Uterus (tissue), 4 donors: ENCODE results near the gene CD247. TPM values are rescaled to one million over a fixed set of nuclear protein-coding genes. Genes with fewer than 3 reads are reported as not detected.

ENCODE experiments used
- DNase-seq, 2 donors: peaks; one replicate each; pipeline ENCODE4 v3.0.0-alpha.2; 2019 to 2020
- H3K27ac ChIP-seq, 2 donors: fragments of 200-600 bp; sonication (generic); 1 replicate in 1 of 2; 2 replicates in 1 of 2; pipeline ENCODE4 v1.5.1; 2016 to 2018
- H3K27me3 ChIP-seq, 2 donors: fragments of 200-600 bp; sonication (generic); one replicate each; pipeline ENCODE4 v1.5.1; 2018 to 2019; ENCODE audit warnings: control low read depth in 1 of 2
- H3K36me3 ChIP-seq, 2 donors: fragments of 200-600 bp; sonication (generic); one replicate each; pipeline ENCODE4 v1.5.1; 2019; ENCODE audit warnings: control low read depth in 1 of 2
- H3K4me1 ChIP-seq, 2 donors: fragments of 200-600 bp; sonication (generic); one replicate each; pipeline ENCODE4 v1.5.1; 2018 to 2019; ENCODE audit warnings: control low read depth in 1 of 2
- H3K4me3 ChIP-seq, 2 donors: fragments of 200-600 bp; sonication (generic); 1 replicate in 1 of 2; 2 replicates in 1 of 2; pipeline ENCODE4 v1.5.1; 2018 to 2019; ENCODE audit warnings: mild to moderate bottlenecking in 1 of 2
- H3K9me3 ChIP-seq, 2 donors: fragments of 200-600 bp; sonication (generic); one replicate each; pipeline ENCODE4 v1.5.1; 2019; ENCODE audit warnings: control low read depth in 1 of 2
- POLR2A ChIP-seq, 2 donors: fragments of 450-650 bp; IDR thresholded peaks; one replicate each; pipeline ENCODE4 v1.6.1; 2016; ENCODE audit warnings: antibody characterized with exemption in 2 of 2, mild to moderate bottlenecking in 1 of 2, moderate library complexity in 1 of 2
- intact Hi-C: fragments of 100-400 bp; cut with DNase I; formaldehyde crosslinking; loops from one replicate; pipeline ENCODE4 v1.15.1; 2023; ENCODE audit warnings: low total_unique reads
- total RNA-seq, 4 donors: library from RNA; depleted of rRNA in 3 of 4; stranded (reverse); fragments of >200 nt in 3 of 4; gene quantifications; one replicate each; pipeline versions ENCODE4 v1.1.0 to v1.2.4, GENCODE V29; 2014 to 2023
- TF ChIP-seq, protein P1 (sequence below), 4 experiments: fragments of 200-600 bp in 2 of 4; fragments of 450-650 bp in 2 of 4; sonication (generic) in 2 of 4; IDR thresholded peaks; one replicate each; pipeline ENCODE4 v1.5.1; 2016 to 2019; ENCODE audit warnings: antibody characterized with exemption in 4 of 4, mild to moderate bottlenecking in 2 of 4, moderate library complexity in 1 of 4
- donor health status: DM: yes; HTN: yes; CAD: no.

The CD247 gene
- total RNA-seq, 4 donors from 2014 or later = 1.6 to 3.3 TPM; not detected in 2

DNA sequence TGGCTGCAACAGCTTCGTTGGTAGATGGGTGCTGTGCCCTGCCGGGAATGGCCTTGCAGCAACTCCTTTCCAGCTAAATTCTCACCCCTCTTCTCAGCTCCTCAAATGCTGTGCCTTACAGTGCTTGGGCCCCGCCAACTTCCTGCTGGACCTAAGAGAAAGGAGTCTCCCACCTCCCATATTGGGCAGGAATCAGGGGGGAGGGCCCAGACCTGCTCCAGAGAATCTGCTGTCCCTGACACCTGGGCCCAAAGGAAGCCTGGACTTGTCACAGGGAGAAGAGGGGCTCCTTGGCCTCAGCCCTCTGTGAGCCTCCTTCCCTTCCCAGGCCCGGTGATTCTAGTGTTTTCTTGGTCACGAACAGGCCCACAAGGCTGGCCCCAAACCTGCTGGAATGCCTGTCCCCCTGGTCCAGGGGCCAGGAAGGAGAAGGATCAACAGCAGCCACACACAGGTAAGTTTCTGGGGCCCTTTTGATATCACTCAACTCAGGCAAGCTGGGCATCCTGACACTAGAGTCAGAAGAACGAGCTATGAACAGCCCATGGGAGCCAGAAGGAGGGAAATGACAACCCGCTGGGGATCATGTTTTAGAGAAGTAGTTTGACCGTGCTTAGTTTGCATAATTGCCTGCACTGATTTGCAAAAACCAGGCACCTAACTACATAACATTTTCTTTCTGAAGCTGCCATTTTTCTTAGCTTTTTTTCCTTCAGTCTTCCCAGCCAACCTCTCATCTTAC, 86.2 kb downstream of the CD247 start:
- no peaks in the 10 kb centered on the region for H3K4me1 ChIP-seq

DNA sequence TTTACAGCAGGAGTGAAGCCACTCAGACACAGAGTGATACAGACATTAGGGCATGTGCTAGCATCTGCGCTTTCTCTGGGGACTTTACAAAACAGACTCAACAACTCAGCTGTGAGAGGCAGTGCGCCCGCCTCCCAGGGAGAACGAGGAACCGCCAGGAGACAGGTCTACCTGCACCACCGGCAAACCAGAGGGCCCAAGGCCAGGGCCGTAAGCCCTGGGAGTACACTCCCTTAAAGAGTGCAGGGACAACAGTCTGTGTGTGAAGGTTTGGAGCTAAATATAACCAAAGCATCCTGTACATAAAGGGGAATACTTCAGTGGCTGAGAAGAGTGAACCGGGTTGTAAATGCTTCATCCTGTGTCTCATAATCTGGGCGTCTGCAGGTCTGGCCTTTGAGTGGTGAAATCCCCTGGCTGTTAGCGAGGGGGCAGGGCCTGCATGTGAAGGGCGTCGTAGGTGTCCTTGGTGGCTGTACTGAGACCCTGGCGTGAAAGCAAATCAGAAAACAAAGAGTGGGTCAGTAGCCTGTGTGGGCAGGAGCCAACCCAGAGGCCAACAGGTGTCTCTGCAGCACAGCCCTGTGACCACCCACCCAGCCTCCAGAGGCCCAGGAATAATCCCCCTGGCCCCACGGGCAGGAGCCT, 86.9 kb downstream of the CD247 start:
- no peaks in the 10 kb centered on the region for H3K9me3 ChIP-seq
- no peaks in the 10 kb centered on the region for H3K4me1 ChIP-seq
- no peak overlapping the region for H3K4me3 ChIP-seq
- H3K36me3 ChIP-seq = no peaks in the 10 kb centered on the region
- no peaks in the 10 kb centered on the region for H3K27me3 ChIP-seq
- DNase-seq = no peak
- no peak for TF ChIP-seq POLR2A (IDR thresholded peaks at IDR 0.05)
- TF ChIP-seq, protein P1, sequence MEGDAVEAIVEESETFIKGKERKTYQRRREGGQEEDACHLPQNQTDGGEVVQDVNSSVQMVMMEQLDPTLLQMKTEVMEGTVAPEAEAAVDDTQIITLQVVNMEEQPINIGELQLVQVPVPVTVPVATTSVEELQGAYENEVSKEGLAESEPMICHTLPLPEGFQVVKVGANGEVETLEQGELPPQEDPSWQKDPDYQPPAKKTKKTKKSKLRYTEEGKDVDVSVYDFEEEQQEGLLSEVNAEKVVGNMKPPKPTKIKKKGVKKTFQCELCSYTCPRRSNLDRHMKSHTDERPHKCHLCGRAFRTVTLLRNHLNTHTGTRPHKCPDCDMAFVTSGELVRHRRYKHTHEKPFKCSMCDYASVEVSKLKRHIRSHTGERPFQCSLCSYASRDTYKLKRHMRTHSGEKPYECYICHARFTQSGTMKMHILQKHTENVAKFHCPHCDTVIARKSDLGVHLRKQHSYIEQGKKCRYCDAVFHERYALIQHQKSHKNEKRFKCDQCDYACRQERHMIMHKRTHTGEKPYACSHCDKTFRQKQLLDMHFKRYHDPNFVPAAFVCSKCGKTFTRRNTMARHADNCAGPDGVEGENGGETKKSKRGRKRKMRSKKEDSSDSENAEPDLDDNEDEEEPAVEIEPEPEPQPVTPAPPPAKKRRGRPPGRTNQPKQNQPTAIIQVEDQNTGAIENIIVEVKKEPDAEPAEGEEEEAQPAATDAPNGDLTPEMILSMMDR (IDR thresholded peaks at IDR 0.05) = no peak
- intact Hi-C loops = no loop called here
- no peak overlapping the region for H3K27ac ChIP-seq

More for the DNA sequence above, 86.2 kb downstream of the CD247 start:
- no peak overlapping the region for H3K4me3 ChIP-seq
- no peaks in the 10 kb centered on the region for H3K9me3 ChIP-seq
- H3K27ac ChIP-seq = no peak overlapping the region
- no peaks in the 10 kb centered on the region for H3K27me3 ChIP-seq
- intact Hi-C loops = no loop called here
- no peaks in the 10 kb centered on the region for H3K36me3 ChIP-seq
- DNase-seq = no peak
- TF ChIP-seq, protein P1 (IDR thresholded peaks at IDR 0.05) = no peak
- TF ChIP-seq POLR2A (IDR thresholded peaks at IDR 0.05) = no peak

GRCh38 chr1:167430849-167431242, 87.5 kb downstream of the CD247 start:
- no peak overlapping the region for H3K4me3 ChIP-seq
- no peak for TF ChIP-seq POLR2A (IDR thresholded peaks at IDR 0.05)
- TF ChIP-seq, protein P1 (IDR thresholded peaks at IDR 0.05) = no peak
- no peaks in the 10 kb centered on the region for H3K9me3 ChIP-seq
- H3K36me3 ChIP-seq = no peaks in the 10 kb centered on the region
- DNase-seq = no peak
- intact Hi-C loops = no loop called here
- no peaks in the 10 kb centered on the region for H3K4me1 ChIP-seq
- no peak overlapping the region for H3K27ac ChIP-seq
- no peaks in the 10 kb centered on the region for H3K27me3 ChIP-seq

DNA sequence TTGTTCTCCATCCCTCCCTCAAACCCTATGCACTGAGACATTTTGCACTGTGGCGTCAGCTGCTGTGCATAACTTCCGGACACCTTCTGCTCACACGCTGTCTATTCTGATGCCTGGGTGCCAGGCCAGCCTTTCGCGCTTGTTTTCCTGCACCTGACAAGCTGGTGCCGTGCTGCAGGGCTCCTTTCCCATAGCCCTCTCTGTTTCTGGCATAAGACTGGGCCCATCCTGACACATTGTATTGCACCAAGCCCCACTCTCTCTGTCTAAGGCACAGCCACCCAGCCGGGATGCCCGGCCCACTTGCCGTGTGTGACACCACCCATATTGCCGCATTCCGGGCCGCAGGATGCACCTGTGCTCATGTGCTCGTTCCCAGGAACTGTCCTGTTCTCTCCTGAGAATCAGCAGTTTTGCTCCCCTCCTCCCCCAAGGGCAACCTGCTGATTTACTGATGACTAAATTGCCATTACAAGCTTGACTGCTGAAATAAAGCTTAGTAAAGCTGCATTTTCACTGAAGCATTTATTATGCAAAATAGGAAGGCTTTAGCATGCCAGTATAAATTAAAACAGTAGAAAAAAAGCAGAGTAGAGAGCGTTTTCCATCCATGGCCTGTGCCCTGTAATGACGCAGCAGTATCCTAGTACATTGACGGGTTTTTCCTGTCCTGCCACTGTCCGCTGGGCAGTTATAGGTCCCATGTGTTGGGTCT, 88.0 kb downstream of the CD247 start:
- Histone ChIP-seq H3K4me1 (no peaks in the 10 kb centered on the region), H3K36me3 (no peaks in the 10 kb centered on the region), H3K4me3 (no peak overlapping the region), H3K27me3 (no peaks in the 10 kb centered on the region), H3K9me3 (no peaks in the 10 kb centered on the region), H3K27ac (no peak overlapping the region)
- intact Hi-C loops = no loop called here
- TF ChIP-seq, protein P1 (IDR thresholded peaks at IDR 0.05) = no peak
- TF ChIP-seq POLR2A (IDR thresholded peaks at IDR 0.05) = no peak
- no peak for DNase-seq

- H3K4me1 ChIP-seq = no peaks in the 10 kb centered on the region
- no peaks in the 10 kb centered on the region for H3K9me3 ChIP-seq
- H3K27me3 ChIP-seq = no peaks in the 10 kb centered on the region
- H3K27ac ChIP-seq = no peak overlapping the region
- intact Hi-C loops = no loop called here
- H3K36me3 ChIP-seq = no peaks in the 10 kb centered on the region
- no peak for DNase-seq
- no peak overlapping the region for H3K4me3 ChIP-seq
- TF ChIP-seq POLR2A (IDR thresholded peaks at IDR 0.05) = no peak
- TF ChIP-seq, protein P1 (IDR thresholded peaks at IDR 0.05) = no peak
Measured at GRCh38 chr1:167429612-167430011, 88.7 kb downstream of the CD247 start.
